Measurements from ENCODE around the gene SESN2. TPM values are rescaled to one million over a fixed set of nuclear protein-coding genes. Genes with fewer than 3 reads are reported as not detected.

SESN2 gene, protein sequence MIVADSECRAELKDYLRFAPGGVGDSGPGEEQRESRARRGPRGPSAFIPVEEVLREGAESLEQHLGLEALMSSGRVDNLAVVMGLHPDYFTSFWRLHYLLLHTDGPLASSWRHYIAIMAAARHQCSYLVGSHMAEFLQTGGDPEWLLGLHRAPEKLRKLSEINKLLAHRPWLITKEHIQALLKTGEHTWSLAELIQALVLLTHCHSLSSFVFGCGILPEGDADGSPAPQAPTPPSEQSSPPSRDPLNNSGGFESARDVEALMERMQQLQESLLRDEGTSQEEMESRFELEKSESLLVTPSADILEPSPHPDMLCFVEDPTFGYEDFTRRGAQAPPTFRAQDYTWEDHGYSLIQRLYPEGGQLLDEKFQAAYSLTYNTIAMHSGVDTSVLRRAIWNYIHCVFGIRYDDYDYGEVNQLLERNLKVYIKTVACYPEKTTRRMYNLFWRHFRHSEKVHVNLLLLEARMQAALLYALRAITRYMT
- 10 to 100 TPM; 14.2 to 21.5 TPM for total RNA-seq

DNA sequence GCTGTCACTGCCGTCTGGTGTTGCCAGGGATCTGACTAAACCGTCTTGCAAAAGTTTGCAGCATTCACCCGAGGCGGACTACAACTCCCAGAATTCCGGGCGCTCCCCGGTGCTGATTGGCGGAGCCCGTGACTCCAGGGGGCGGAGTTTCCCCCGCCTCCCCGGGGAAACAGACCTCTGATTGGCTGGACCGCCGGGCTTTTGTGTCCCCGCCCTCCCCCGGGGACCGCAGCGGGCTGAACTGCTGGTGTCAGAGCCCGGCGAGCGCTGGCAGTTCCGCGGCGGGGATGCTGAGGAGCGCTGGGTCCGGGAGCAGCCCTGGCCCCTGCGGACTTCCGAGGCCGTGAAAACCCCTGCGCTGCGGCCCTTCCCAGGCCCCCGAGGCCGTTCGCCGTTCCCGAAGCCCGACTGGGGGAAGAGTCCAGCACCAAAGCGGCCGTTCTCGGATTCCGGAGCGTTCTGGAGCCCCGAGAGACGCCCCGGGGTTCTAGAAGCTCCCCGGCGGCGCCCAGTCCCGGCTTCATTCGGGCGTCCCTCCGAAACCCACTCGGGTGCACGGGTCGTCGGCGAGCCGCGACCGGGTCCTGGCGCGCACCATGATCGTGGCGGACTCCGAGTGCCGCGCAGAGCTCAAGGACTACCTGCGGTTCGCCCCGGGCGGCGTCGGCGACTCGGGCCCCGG lies at the start of gene SESN2:
SESN2 (plus strand) TSS at position 267 of the 682 bp plus-strand sequence; CDS start at position 597, 330 bp downstream.
- peak within 1 kb of the TSS; percentile 73 for H3K4me3 Mint-ChIP-seq
- peak; percentile 100 for DNase-seq
- peak; percentile 93 for ATAC-seq
- H3K36me3 Mint-ChIP-seq: peaks cover 3% of the 10 kb centered on the region
- peak within 1 kb of the TSS; percentile 92 for H3K27ac Mint-ChIP-seq
- no peaks in the 10 kb centered on the region for H3K9me3 Mint-ChIP-seq (ENCODE audit: low read depth)
- H3K27me3 Mint-ChIP-seq: no peaks in the 10 kb centered on the region
- CTCF ChIA-PET: interaction anchor here (1.1 to 6.2 kb wide), 4 partner anchors 12 to 101 kb away, joined by 3 to 74 read pairs (median 4); partner anchors contain the start of gene ATP5IF1
- H3K4me1 Mint-ChIP-seq: peaks cover 53% of the 10 kb centered on the region

DNA sequence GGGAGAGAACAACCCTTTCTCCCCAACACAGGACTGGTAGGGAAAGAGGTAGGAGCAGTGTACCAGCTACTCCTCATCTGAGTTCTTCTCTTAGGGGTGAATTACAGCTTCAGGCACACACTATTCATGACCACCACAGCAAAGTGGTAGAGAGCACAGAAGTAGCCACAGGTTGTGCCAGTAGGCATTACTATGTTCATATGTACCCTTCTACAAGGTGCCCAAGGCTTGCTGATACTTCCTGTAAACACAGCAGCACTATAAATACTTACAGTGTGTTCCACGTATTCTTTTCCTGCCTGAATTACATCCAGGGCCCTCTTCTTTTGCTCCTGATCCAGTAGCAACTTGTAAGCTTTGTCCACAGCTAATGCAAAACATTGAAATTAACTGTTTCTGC lies 49.6 kb upstream of the SESN2 start:
- Mint-ChIP-seq H3K4me1 (peaks cover 7% of the 10 kb centered on the region), H3K27ac (no peak overlapping the region), H3K4me3 (no peak overlapping the region), H3K27me3 (no peaks in the 10 kb centered on the region), H3K36me3 (peaks cover 35% of the 10 kb centered on the region), H3K9me3 (ENCODE audit: low read depth) (no peaks in the 10 kb centered on the region)
- CTCF ChIA-PET: interaction anchor here (0.7 to 11.1 kb wide), 23 partner anchors 11 to 527 kb away, joined by 3 to 206 read pairs (median 4); partner anchors contain the start of genes ATP5IF1, EYA3, MED18 and XKR8
- ATAC-seq (no peak), DNase-seq (no peak)

DNA sequence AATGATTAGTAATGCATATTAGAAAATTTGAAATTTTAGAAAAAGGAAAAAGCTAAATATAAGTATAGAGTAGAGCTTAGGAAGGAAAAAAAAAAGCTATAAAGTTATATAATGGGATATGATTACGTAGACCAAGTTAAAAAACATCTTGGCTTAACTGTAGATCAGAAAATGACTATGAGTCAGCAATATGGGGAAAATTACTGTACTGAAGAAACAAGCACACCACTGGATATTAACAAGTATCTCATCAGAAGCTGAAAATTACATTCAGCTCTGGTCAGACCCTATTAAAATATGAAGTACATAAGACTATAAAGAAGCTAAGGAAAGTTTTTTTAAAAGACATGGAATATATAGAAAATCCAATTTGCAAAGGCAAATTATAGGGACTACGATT lies 46.0 kb upstream of the SESN2 start:
- CTCF ChIA-PET: interaction anchor here (0.6 to 11.1 kb wide), 3 partner anchors 14 to 121 kb away, joined by 3 to 206 read pairs (median 4); partner anchors contain the start of gene EYA3
- ATAC-seq (no peak), DNase-seq (no peak)
- Mint-ChIP-seq H3K36me3 (peaks cover 24% of the 10 kb centered on the region), H3K27me3 (no peaks in the 10 kb centered on the region), H3K4me3 (no peak overlapping the region), H3K27ac (no peak overlapping the region), H3K4me1 (peaks cover 7% of the 10 kb centered on the region), H3K9me3 (ENCODE audit: low read depth) (no peaks in the 10 kb centered on the region)

DNA sequence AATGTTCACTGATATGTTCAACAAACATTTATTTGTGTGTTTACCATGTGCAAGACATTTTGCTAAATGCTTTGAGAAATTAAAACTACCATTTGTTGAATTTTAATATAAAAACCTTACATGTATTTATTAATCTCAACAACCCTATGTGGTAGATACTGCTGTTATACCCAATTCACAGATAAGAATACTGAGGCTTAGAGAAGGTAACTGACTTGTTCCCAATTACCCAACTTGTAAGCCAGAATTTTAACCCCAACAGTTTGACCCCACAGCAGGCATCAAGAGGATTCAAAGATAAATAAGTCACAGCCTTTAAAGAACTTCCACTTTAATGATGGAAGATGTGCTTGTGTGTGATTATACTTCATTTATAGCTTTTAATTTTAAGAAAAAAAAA lies 30.2 kb upstream of the SESN2 start:
- Mint-ChIP-seq H3K36me3 (peaks cover 33% of the 10 kb centered on the region), H3K4me1 (peaks cover 29% of the 10 kb centered on the region), H3K9me3 (ENCODE audit: low read depth) (no peaks in the 10 kb centered on the region), H3K4me3 (no peak overlapping the region), H3K27me3 (no peaks in the 10 kb centered on the region), H3K27ac (no peak overlapping the region)
- ATAC-seq: no peak
- DNase-seq: no peak
- CTCF ChIA-PET: no interaction called here

DNA sequence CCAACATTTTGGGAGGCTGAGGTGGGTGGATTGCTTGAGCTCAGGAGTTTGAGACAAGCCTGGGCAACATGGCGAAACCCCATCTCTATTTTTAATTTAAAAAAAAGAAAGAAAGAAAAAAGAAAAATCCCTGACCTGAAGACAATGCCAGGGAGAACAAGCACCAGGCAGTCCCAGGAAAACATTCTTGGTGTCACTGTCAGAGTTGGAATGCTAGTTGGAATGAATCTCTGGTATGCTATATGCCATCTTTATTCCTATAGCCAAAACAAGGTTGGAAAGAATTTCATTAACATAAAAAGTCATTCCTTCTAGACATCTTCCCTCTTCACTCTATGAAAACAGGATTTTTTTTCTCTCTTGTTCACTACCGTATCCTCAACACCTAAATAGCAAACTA lies 29.3 kb upstream of the SESN2 start:
- Mint-ChIP-seq H3K4me3 (no peak overlapping the region), H3K9me3 (ENCODE audit: low read depth) (no peaks in the 10 kb centered on the region), H3K27ac (no peak overlapping the region), H3K27me3 (no peaks in the 10 kb centered on the region), H3K4me1 (peaks cover 32% of the 10 kb centered on the region), H3K36me3 (peaks cover 29% of the 10 kb centered on the region)
- ATAC-seq (no peak), DNase-seq (no peak)
- CTCF ChIA-PET: no interaction called here

DNA sequence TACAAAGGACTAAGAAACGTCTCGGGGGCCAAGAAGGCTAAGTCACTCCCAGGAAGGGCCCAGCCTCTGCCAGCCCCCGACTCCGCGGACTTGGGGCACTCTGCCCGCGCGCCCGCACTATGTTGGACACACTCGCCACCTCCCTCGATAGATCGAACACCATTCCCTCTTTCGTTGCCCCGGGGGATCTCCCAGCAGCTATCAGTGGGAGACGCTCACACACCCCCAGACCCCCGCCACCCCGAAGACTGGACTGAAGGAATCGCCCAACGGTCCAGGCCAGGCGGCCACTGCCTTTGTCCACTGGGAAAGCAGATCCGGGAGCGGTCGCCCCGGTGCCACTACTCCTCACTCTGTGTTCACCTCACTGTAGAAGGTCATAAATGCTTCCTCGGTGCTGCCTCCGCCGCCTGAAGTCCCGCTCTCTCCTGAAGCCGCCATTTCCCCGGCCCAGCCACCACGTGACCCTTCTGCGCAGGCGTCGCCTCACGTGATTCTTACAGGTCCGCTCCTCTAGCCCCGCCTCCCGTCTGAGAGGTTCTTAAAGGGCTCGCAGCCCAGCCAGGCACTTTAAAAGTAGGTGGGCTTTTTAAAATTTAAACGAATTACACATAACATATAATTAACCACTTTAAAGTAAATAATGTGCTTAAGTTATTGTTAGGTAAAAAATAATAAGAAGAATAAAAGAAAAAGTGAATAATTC lies 26.6 kb upstream of the SESN2 start, which contains the start of gene DNAJC8:
DNAJC8 (minus strand) TSS at position 472 of the 706 bp plus-strand sequence; CDS start at position 441, 31 bp downstream.
- Mint-ChIP-seq H3K4me3 (peak within 1 kb of the TSS; percentile 100), H3K4me1 (peaks cover 32% of the 10 kb centered on the region), H3K27me3 (no peaks in the 10 kb centered on the region), H3K36me3 (peaks cover 16% of the 10 kb centered on the region), H3K9me3 (ENCODE audit: low read depth) (no peaks in the 10 kb centered on the region), H3K27ac (peak within 1 kb of the TSS; percentile 99)
- DNase-seq: peak; percentile 97
- CTCF ChIA-PET: interaction anchor here (0.8 kb wide), 1 partner anchor 16 kb away, joined by 3 read pairs; no protein-coding TSS in a partner anchor
- peak; percentile 71 for ATAC-seq

DNA sequence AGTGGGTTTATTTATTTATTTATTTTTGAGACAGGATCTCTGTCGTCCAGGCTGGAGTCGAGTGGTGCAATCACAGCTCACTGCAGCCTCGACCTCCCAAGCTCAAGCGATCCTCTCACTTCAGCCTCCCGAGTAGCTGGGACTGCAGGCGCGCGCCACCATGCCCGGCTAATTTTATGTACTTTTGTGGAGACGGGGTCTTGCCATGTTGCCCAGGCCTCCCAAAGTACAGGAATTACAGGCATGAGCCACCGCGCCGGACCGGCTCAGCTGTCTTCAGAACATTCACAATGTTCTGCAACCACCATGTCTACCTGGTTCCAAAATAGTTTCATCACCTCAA lies 26.1 kb upstream of the SESN2 start:
- Mint-ChIP-seq H3K4me3 (peak overlapping the region; percentile 30), H3K4me1 (peaks cover 32% of the 10 kb centered on the region), H3K27me3 (no peaks in the 10 kb centered on the region), H3K36me3 (peaks cover 13% of the 10 kb centered on the region), H3K27ac (peak overlapping the region; percentile 28), H3K9me3 (ENCODE audit: low read depth) (no peaks in the 10 kb centered on the region)
- no peak for ATAC-seq
- no peak for DNase-seq
- CTCF ChIA-PET: interaction anchor here (0.8 kb wide), 1 partner anchor 16 kb away, joined by 3 read pairs; no protein-coding TSS in a partner anchor

DNA sequence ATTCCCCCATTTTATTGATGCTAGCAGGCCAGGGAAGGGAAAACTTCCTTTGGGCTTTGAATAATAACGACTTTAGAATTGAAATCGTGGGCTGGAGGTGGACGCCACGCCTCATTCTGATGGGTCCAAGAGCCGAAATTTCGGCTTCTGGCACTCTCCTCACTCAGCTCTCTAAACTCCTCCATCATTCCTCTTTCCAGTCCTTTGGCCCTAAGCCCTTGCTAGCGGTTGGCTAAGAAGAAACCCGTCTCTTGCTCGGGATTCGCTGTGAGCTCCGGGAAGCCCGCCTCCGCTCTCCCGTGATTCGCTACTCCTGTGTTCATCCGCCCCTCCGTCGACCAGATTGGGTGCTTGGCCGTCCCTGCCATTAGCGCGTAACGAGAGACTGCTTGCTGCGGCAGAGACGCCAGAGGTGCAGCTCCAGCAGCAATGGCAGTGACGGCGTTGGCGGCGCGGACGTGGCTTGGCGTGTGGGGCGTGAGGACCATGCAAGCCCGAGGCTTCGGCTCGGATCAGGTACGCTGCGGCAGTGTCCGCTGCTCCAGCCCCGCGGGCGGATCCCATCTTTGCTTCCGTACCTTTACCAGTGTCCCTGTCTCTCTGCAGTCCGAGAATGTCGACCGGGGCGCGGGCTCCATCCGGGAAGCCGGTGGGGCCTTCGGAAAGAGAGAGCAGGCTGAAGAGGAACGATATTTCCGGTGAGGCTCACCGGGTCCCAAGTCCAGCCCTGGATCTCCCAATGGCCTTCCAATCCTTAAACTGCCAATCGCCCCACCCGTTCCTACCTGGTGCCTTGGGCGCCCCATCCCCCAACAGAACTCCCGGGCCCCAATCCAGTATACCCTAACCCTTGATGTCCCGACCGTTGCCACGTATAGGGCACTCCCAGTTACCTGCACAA lies 23.3 kb upstream of the SESN2 start, which contains the start of gene ATP5IF1:
ATP5IF1 (plus strand) TSS at position 370 of the 901 bp plus-strand sequence; CDS start at position 430, 60 bp downstream.
- Mint-ChIP-seq H3K27me3 (no peaks in the 10 kb centered on the region), H3K9me3 (ENCODE audit: low read depth) (no peaks in the 10 kb centered on the region), H3K27ac (no peak within 1 kb of the TSS), H3K4me1 (peaks cover 27% of the 10 kb centered on the region), H3K4me3 (no peak within 1 kb of the TSS), H3K36me3 (peaks cover 7% of the 10 kb centered on the region)
- DNase-seq: peak; percentile 97
- CTCF ChIA-PET: interaction anchor here (0.9 to 4.4 kb wide), 9 partner anchors 9 to 148 kb away, joined by 4 to 28 read pairs (median 7); partner anchors contain the start of genes EYA3, PHACTR4 and SESN2
- peak; percentile 97 for ATAC-seq

DNA sequence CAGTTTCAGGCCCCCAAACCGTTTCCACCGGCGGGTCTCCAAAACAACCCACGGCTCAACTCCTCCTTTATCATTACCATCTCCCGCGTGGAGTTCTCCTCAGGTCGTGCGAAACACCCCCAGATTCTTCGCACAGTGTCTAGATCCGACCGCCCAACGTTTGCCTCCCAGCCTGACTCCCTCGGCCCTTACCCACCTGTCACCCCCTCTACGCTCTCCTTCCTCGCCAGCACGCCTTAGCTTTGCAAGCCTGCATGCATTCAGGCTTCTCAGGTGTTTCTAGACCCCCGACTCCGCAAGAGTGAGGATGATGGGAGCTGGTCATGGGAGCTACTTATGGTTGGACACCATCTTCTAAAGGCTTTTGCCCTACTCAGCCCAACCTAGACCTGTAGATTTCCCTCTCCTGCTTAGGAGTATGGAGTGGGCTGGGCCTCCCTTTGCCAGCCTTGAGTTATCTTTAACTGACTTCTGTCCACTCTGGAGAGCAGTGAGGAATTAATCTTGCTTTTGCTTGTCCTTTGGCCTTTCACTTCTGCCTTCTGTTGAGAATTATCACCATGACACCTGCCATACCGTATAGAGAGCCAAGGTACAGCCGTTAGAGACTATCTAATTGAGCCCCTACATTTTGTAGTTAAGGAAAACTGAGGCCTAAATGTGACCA lies 22.5 kb upstream of the SESN2 start:
- Mint-ChIP-seq H3K4me1 (peaks cover 23% of the 10 kb centered on the region), H3K9me3 (ENCODE audit: low read depth) (no peaks in the 10 kb centered on the region), H3K36me3 (peaks cover 7% of the 10 kb centered on the region), H3K27ac (no peak overlapping the region), H3K27me3 (no peaks in the 10 kb centered on the region), H3K4me3 (no peak overlapping the region)
- DNase-seq: no peak
- CTCF ChIA-PET: interaction anchor here (1.3 to 4.4 kb wide), 5 partner anchors 9 to 148 kb away, joined by 7 to 28 read pairs (median 8); partner anchors contain the start of gene EYA3
- no peak for ATAC-seq

DNA sequence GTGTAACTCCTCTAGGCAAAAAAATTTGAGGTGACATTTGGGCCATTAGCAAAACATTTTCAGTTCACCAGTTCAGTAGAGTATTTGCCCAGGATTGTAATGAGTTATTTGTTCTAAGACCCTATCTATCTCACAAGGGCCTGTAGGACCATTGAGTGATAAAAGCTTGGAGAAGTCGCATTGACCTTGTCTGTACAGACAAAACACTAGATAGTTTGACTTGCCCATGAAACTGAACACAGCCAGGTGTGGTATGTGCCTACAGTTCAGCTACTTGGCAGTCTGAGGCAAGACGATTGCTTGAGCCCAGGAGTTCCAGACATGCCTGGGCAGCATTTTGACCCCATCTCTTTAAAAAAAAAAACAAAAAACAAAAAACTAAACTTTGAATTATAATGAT lies 20.3 kb upstream of the SESN2 start:
- Mint-ChIP-seq H3K27me3 (no peaks in the 10 kb centered on the region), H3K4me3 (no peak overlapping the region), H3K27ac (no peak overlapping the region), H3K4me1 (peaks cover 20% of the 10 kb centered on the region), H3K9me3 (ENCODE audit: low read depth) (no peaks in the 10 kb centered on the region), H3K36me3 (peaks cover 4% of the 10 kb centered on the region)
- CTCF ChIA-PET: no interaction called here
- no peak for DNase-seq
- no peak for ATAC-seq

DNA sequence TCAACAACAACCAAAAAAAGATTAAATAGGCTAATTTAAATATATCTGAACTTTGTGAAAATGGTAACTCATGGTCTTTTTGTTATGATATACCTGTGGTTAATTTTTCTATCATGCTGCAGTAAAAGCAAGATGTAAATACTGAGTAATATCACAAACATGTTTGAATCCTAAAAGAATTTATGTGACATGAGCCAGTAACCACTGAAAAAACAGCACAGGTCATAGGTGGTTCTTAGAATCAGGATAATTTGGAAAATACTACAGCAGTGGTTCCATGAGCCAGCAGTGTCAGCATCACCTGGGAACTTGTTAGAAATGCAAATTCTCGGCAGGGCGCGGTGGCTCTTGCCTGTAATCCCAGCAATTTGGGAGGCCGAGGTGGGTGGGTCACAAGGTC lies 19.3 kb upstream of the SESN2 start:
- CTCF ChIA-PET: interaction anchor here (0.6 kb wide), 1 partner anchor 328 kb away, joined by 3 read pairs; no protein-coding TSS in a partner anchor
- Mint-ChIP-seq H3K36me3 (peaks cover 4% of the 10 kb centered on the region), H3K27ac (no peak overlapping the region), H3K27me3 (no peaks in the 10 kb centered on the region), H3K4me1 (peaks cover 27% of the 10 kb centered on the region), H3K9me3 (ENCODE audit: low read depth) (no peaks in the 10 kb centered on the region), H3K4me3 (no peak overlapping the region)
- no peak for DNase-seq
- ATAC-seq: no peak

All from activated CD8-positive, alpha-beta memory T cell treated with anti-CD3 and anti-CD28 coated beads, Interleukin-2, amount 10 ng/mL, durations not matched to agents 7 days and 5 days (primary cell).